GM21526 (cell line): Measurements from ENCODE around the gene UNC5B.

Experiments
- ATAC-seq: cut with Tn5 transposase; IDR thresholded peaks from one replicate; pipeline ENCODE4 v1.9.1; 2021; ENCODE audit warnings: moderate library complexity; ENCODE audit not compliant: unreplicated experiment, low FRiP score

Gene UNC5B

GRCh38 chr10:71251319-71251718 lies 38.9 kb downstream of the UNC5B start:
- no peak for ATAC-seq

- ATAC-seq = no peak
Observed at GRCh38 chr10:71252220-71252619, 39.9 kb downstream of the UNC5B start.

- ATAC-seq = no peak
Observed at GRCh38 chr10:71253981-71254818, 41.8 kb downstream of the UNC5B start.

GRCh38 chr10:71254834-71255549 lies 42.6 kb downstream of the UNC5B start:
- no peak for ATAC-seq

GRCh38 chr10:71255550-71255807 lies 43.1 kb downstream of the UNC5B start:
- no peak for ATAC-seq

GRCh38 chr10:71255808-71256660 lies 43.7 kb downstream of the UNC5B start:
- ATAC-seq = no peak

- ATAC-seq = no peak
Observed at GRCh38 chr10:71256661-71257318, 44.4 kb downstream of the UNC5B start.

GRCh38 chr10:71257319-71257997 lies 45.1 kb downstream of the UNC5B start:
- ATAC-seq = no peak

GRCh38 chr10:71258046-71258445 lies 45.7 kb downstream of the UNC5B start:
- ATAC-seq = no peak

GRCh38 chr10:71258446-71259145 lies 46.2 kb downstream of the UNC5B start:
- no peak for ATAC-seq

- no peak for ATAC-seq
Observed at GRCh38 chr10:71259282-71259681, 46.9 kb downstream of the UNC5B start.

- no peak for ATAC-seq
Observed at GRCh38 chr10:71259815-71260501, 47.6 kb downstream of the UNC5B start.

- no peak for ATAC-seq
Observed at GRCh38 chr10:71260622-71261325, 48.4 kb downstream of the UNC5B start.

- no peak for ATAC-seq
Observed at GRCh38 chr10:71262027-71262426, 49.7 kb downstream of the UNC5B start.

- ATAC-seq = no peak
Observed at GRCh38 chr10:71262817-71263216, 50.4 kb downstream of the UNC5B start.

GRCh38 chr10:71263376-71263775 lies 51.0 kb downstream of the UNC5B start:
- no peak for ATAC-seq

GRCh38 chr10:71264345-71265200 lies 52.2 kb downstream of the UNC5B start:
- no peak for ATAC-seq

- ATAC-seq = no peak
Observed at GRCh38 chr10:71265201-71265575, 52.8 kb downstream of the UNC5B start.
